Stimulated activated CD8-positive, alpha-beta memory T cell treated with anti-CD3 and anti-CD28 coated beads, Interleukin-2, amount 100 ng/mL, for 1 hour (primary cell): ENCODE measurements around the gene OR1F1.

Experiments
- DNase-seq, 2 donors: peaks; one replicate each; pipeline ENCODE4 v3.0.0-alpha.2; 2020; ENCODE audit warnings: low read depth in 2 of 2

The OR1F1 gene

GRCh38 chr16:3249020-3249419 is 61.0 kb downstream of the OR1F1 start:
- no peak for DNase-seq

GRCh38 chr16:3249451-3249850 is 61.4 kb downstream of the OR1F1 start:
- no peak for DNase-seq

GRCh38 chr16:3252967-3253366 is 65.0 kb downstream of the OR1F1 start:
- no peak for DNase-seq

DNA sequence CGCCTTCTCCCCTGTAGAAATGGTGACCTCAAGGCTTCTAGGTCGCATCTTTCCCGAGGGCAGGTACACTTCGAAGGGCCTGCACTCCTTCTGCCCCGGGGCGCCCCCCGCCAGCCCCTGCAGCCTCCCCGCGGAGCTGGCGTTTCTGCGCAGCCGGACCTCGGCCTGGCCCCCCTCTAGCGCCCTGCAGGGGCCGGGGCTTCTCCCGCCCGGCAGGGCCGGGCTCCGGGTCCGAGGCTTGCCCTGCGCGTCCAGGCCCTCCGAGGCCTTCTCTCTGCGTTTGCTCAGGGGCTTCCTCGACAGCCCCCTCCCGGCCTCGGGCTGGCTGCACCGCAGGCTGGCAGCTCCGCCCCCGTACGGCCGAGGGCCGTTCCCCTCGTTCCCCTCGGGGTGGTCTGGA is 66.3 kb downstream of the OR1F1 start:
- no peak for DNase-seq
